HG03103 (cell line): Measurements from ENCODE around the gene PKP1.

Source experiments
- ATAC-seq: cut with Tn5 transposase; IDR thresholded peaks from one replicate; pipeline ENCODE4 v1.9.1; 2021; ENCODE audit warnings: low read depth; ENCODE audit not compliant: unreplicated experiment

The PKP1 gene

GRCh38 chr1:201279313-201279712 lies 4.0 kb upstream of the PKP1 start:
- no peak for ATAC-seq

GRCh38 chr1:201280884-201281283 lies 2.4 kb upstream of the PKP1 start:
- ATAC-seq = no peak

GRCh38 chr1:201281573-201281972 lies 1.7 kb upstream of the PKP1 start:
- ATAC-seq = no peak

- ATAC-seq = no peak
Observed at GRCh38 chr1:201282216-201282615, 1.1 kb upstream of the PKP1 start.

GRCh38 chr1:201283836-201284553 lies 689 bp downstream of the PKP1 start:
- ATAC-seq = no peak

- ATAC-seq = no peak
Observed at GRCh38 chr1:201284636-201285035, 1.3 kb downstream of the PKP1 start.

- no peak for ATAC-seq
Observed at GRCh38 chr1:201285846-201286245, 2.5 kb downstream of the PKP1 start.

GRCh38 chr1:201286445-201286844 lies 3.1 kb downstream of the PKP1 start:
- ATAC-seq = no peak

GRCh38 chr1:201288007-201288406 lies 4.7 kb downstream of the PKP1 start:
- ATAC-seq = no peak

- ATAC-seq = no peak
Observed at GRCh38 chr1:201288765-201289164, 5.5 kb downstream of the PKP1 start.

GRCh38 chr1:201290551-201290950 lies 7.2 kb downstream of the PKP1 start:
- no peak for ATAC-seq

GRCh38 chr1:201291916-201292315 lies 8.6 kb downstream of the PKP1 start:
- ATAC-seq = no peak

- no peak for ATAC-seq
Observed at GRCh38 chr1:201294876-201295275, 11.6 kb downstream of the PKP1 start.

- no peak for ATAC-seq
Observed at GRCh38 chr1:201295346-201295745, 12.0 kb downstream of the PKP1 start.

GRCh38 chr1:201295861-201296260 lies 12.6 kb downstream of the PKP1 start:
- ATAC-seq = no peak

GRCh38 chr1:201296352-201296751 lies 13.0 kb downstream of the PKP1 start:
- ATAC-seq = no peak

- ATAC-seq = no peak
Observed at GRCh38 chr1:201298396-201299381, 15.4 kb downstream of the PKP1 start.

GRCh38 chr1:201299968-201300367 lies 16.7 kb downstream of the PKP1 start:
- ATAC-seq = no peak

GRCh38 chr1:201300641-201301040 lies 17.3 kb downstream of the PKP1 start:
- no peak for ATAC-seq

GRCh38 chr1:201302163-201303152 lies 19.2 kb downstream of the PKP1 start:
- no peak for ATAC-seq
